Smooth muscle cell of the brain vasculature (primary cell): Measurements from ENCODE around the gene FAM13A.
"Not testable (repeated sequence)": the region's sequence is repeated elsewhere in the genome, so short reads cannot be mapped to it uniquely, and the experiment has no call there.

Experiments used
- DNase-seq: peaks from one replicate; pipeline ENCODE4 v3.0.0-alpha.2; 2012; ENCODE audit warnings: low read depth, low spot score

Gene FAM13A

DNA sequence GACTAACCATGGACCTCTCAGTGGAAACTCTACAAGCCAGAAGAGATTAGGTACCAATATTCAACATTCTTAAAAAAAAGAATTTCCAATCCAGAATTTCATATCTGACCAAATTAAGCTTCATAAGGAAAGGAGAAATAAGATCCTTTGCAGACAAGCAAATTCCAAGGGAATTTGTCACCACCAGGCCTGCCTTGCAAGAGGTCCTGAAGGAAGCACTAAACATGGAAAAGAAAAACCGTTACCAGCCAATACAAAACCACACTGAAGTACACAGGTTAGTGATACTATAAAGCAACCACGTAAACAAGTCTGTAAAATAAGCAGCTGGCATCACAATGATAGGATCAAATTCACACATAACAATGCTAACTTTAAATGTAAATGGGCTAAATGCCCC, 156.6 kb downstream of the FAM13A start:
- no peak for DNase-seq

DNA sequence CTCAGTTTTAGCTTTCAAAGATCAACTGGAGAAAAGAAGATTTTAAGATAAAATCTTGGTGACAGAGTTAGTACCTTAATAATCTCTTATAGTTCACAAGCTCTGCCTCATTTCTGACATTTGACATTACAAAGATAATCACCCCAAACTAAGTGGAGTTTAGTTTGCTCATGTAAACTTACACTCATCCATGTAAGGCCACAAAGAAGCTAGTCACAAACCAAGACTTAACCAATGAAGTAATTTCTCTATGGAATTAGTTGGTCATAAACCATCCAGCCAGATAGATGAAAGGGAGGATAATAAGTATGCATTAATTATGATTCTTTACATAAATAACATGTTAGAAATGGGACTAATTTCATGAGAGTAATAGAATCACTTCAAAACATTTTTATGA, 159.2 kb downstream of the FAM13A start:
- no peak for DNase-seq

DNA sequence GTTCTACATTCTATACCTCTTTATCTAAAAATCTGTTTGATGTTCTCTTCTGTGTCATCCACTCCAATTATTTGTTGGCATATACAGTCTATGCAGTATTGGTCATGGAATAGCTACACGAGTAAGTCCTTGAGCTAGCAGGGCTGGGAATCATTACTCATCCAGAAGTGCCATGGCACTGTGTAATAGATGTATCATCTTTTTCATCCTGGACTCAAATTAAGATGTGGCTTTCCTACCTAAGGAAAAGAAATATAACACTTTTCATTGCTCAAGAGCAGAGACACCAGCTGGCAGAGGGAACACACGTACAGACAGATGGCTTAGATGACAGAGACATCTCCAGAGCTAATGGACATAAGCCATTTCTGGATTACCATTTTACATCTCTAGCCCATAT, 159.8 kb downstream of the FAM13A start:
- no peak for DNase-seq

DNA sequence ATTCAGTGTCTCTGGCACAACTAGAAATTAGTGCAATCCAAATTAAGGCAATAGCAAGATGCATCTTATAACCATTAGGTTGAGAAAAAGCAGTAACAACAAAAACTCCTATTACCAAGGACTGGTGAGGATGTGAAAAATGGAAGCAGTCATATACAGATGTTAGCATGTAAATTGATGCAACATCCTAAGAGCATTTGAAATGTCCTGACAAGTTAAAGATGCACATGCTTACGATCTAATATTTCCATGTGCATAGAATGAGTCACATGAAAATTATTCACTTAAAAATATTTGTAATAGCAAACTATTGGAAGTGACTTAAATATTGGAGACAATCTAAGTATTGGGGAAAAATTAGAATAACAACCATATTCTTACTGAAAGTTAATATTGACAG, 163.0 kb downstream of the FAM13A start:
- DNase-seq: no peak

DNA sequence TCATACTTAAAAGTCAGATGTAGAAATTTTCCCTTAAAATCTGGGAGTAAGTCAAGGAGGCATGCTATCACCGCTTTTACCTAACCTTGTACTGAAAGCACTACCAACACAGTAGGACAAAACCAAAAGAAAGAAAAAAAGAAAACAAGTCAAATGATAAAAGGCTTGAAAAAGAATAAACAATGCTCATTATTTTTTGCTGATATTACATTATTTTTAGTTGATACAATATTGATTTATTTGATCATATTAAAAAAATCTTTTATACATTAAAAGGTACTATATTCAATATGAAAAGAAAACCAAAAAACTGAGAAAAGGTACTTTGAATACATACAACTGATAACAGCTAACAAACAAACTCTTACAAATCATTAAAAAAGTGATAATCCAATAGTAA, 164.3 kb downstream of the FAM13A start:
- no peak for DNase-seq

DNA sequence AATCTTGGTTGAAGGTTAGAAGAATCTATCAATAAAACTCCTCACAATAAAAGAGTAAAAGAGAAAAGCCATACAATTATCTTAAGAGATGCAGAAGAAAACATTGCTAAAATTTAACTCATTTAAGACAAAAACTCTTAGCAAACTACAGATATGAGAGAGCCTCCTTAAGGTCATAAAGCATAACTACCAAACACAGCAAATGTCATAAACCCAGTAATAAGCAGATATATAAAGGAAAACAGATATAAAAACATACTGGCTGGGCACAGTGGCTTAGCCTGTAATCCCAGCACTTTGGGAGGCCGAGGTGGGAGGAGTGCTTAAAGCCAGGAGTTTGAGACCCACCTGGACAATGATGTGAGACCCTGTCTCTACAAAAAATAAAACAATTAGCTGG, 165.3 kb downstream of the FAM13A start:
- no peak for DNase-seq

DNA sequence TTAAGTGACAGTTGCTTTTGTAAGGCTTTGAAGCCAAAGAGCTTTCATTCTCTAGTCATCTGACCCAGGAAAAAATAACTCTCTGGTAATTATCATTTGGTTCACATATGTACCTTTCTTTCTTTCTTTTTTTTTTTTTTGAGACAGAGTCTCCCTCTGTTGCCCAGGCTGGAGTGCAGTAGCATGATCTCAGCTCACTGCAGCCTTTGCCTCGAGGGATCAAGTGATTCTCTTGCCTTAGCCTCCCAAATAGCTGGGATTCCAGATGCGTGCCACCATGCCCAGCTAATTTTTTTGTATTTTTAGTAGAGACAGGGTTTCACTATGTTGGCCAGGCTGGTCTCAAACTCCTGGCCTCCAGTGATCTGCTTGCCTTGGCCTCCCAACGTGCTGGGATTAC, 169.6 kb downstream of the FAM13A start:
- DNase-seq: not testable (repeated sequence)

DNA sequence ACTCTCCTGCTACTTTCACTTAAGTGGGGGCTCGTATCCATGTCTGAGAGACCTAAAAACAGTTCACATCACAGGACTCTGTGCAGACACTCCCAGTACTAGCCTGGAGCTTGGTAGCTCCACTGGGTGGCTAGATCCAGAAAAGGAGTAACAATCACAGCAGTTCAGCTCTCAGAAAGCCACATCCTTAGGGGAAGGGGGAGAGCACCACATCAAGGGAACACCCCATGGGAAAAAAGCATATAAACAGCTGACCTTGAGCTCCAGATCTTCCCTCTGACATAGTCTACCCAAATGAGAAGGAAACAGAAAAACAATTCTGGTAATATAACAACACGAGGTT, 175.8 kb downstream of the FAM13A start:
- DNase-seq: no peak

DNA sequence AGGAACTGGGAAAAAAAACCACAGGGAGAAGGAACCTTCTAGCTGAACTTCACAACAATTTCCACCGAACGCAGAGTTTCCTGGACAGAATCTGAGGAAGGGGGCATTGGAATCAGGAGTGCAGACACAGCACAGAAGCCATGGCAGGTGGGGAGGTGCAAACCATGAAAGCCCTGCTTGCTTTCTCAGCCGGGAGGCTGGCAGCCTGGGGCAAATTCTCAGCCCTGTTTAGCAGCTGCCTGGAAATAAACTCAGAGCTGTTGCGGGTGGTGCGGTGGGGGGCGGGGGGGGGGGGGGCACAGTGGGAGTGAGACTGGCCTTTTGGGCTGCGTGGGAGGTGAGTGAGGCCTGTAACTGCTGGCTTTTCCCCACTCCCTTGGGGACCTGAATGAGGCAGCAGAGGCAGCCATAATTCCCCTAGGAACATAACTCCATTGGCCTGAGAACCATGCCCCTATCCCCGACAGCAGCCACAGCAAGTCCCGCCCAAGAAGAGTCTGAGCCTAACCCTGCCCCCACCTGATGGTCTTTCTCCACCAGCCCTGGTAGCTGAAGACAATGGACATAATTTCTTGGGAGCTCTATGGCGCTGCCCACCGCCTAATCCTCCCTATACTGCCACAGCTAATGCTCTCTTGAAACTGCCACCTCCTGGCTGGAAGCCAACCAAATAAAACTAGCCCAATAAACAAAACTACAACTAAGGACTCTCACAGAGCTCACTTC, 176.3 kb downstream of the FAM13A start:
- DNase-seq: no peak

DNA sequence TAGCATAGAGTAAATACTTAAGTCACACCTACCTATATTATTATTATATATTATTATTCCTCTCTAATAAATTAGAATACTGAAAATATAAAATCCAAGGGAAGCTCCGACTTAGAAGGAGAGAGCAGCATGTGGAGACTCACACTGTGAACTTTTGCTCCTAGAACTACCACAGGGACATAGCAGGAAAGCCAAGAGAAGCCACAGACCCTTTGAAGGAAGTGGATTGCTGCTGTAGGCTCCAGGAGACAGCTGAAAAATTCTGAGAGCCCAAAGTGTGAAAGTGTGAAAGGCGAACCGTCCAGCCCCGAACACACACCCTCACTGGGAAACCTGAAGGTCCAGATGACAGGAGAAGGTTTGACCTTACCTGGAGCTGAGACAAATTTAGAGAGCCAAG, 177.0 kb downstream of the FAM13A start:
- no peak for DNase-seq

DNA sequence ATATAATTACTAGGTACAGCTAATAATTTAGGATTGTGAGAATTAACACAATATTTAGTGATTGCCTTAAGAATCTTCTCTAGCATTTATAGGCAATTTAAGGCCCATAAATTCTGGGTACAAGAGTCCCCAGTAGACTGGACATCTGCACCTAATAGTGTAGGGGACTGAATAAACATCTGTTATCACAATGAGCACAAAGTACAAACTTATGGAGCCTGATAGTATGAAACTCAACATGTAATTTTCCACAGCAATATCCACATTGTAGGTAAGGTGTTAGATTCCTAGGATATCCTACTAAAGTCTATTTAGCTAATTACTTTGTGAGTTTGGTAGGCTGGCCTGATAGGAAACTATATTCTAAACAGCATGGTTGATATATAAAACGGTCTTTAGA, 178.3 kb downstream of the FAM13A start:
- no peak for DNase-seq

DNA sequence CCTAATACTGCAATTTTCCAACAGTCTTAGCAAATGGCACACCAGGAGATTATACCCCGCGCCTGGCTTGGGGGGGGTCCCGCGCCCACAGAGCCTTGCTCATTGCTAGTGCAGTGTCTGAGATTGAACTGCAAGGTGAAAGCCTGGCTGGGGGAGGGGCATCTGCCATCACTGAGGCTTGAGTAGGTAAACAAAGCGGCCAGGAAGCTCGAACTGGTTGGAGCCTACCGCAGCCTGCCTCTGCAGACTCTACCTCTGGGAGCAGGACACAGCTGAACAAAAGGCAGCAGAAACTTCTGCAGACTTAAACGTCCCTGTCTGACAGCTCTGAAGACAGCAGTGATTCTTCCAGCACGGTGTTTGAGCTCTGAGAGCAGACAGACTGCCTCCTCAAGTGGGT, 186.6 kb downstream of the FAM13A start:
- DNase-seq: no peak

DNA sequence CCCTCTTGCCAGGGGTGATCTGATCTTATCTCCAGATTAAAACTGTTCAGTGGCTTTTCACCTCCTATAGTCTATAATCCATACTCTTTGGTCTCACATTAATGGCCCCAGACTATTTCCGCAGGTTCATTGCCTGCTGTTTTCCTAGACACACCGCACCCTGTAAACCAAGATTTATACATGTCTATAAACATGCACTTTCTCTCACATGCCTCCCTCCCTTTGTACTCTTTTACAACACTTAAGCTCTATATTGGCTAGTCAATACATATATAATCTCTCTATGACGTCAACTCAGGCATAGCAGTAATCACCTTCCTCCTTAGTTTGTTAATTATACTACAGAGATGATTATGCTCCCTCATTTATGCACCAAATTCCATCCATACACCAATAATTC, 188.5 kb downstream of the FAM13A start:
- no peak for DNase-seq

DNA sequence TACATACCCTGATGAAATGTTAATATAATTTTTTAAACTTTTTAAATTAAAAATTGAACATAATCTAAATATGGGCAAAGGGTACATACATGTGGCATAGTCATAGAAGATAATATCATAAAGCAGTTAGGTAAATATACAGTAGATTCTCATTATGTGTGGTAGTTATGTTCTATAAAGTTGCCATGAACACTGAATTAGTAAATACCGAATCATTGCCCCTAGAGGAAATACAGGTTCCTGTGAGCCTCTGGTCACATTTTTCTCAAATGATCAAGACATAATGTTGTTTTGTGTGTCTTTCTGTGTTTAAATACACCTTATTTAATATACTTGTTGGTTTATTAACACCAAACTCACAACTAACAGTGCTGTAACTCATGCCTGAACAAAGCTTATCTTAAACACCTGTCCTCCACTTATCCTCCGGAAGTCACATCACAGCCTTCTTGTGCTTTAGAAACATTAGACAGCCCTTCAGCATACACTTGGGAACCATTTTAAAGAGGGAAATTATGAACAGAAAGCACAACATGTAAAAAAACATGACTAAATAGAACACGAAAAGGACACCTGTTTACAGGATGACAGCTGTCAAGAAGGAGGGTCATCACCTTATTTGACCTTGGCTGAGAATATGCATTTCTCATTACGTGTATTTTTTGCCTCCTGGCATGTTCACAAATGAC, 190.0 kb downstream of the FAM13A start:
- DNase-seq: no peak

DNA sequence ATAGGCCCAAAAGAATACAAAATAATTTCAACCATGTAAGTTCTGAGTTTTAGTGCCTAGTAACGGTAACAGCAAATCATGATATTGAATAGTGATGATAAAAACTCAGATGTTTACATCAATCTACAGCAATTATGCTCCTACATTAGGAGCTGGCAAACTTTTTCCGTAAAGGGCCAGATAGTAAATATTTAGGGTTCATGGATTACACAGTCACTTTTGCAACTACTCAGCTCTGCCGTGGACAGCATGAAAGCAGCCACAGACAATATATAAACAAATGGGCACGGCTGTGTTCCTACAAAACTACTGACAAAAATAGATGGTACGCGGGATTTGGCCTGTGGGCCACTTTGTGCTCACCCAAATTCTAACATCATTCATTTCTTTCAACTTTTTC, 191.5 kb downstream of the FAM13A start:
- no peak for DNase-seq

DNA sequence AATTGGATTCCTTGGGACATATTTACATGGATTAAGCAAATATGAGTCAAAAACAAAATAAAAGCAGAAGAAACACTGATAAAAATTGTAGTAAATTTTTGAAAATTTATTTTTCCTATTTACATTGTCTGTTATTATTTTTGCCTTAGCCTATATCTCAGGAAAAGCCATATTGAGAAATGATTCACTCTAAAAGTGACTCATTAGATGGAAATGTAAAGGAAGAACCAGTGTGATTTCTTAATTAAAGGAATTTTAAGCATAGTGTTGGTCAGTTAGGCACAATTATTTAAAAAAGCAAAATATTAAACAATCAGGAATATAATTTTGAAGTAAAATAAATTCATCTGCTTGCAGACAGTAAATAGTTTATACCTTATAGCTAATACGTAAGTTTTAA, 191.9 kb downstream of the FAM13A start:
- no peak for DNase-seq

DNA sequence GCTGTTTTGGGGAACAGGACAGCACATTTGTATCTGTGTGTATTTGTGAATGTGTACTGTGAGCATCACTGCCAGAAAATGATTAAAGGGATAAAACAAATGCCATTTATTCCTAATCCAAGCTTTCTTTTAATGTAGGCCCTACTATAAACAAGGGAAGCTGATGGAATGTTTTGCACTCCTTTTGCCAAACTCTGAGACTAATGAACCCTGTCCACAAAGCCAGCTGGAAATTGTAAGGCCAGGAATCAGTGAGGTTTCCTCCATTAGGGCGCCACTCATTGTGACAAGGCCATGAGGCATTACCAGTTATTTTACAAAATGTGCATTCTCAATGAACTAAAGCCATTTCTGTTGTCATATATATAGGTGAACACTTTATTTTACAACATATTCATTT, 196.4 kb downstream of the FAM13A start:
- no peak for DNase-seq

DNA sequence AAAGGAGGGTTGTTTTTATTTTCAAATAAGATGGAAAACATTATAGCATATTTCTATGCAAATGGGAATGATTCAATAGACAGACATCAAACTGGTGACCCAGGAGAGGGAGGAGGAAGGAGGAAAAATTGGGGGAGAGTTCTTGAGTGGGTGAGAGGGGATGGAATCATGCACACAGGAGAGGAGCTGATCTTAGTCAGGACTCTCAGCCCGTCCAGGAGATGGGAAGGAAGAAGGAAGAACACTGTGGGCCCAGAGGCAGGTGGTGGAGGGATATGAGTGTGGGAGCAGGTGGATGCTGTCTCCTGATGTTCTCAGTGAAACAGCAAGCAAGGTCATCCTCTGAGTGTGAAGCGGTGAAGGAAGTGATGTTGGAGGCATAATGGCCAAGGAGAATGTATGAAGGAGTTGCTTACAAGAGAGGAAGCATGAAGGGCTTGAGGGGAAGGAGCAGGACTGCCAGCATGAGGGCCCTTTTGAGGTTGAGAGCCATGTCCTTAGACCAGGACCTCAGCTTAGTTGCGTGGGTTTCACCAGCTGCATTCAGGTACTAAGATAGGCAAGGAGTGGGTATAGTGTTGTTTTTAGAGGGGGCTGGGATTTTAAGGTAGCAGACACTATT, 197.7 kb downstream of the FAM13A start:
- DNase-seq: no peak

DNA sequence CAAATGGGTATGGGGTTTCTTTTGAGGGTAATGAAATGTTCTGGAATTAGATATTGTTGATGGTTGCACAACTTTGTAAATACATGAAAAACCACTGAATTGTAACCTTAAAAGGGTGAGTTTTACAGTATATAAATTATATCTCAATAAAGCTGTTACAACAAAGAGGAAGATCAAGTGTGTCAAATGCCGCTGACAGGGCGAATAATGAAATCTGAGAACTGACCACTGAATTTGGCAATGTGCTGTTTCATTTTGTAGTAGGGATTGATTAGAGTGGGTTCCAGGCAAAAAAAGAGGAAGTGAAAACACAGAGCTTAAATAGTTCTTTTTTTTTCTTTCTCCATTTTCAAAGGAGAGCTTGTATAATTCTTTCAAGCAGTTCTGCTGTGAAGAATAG, 198.2 kb downstream of the FAM13A start:
- DNase-seq: no peak

DNA sequence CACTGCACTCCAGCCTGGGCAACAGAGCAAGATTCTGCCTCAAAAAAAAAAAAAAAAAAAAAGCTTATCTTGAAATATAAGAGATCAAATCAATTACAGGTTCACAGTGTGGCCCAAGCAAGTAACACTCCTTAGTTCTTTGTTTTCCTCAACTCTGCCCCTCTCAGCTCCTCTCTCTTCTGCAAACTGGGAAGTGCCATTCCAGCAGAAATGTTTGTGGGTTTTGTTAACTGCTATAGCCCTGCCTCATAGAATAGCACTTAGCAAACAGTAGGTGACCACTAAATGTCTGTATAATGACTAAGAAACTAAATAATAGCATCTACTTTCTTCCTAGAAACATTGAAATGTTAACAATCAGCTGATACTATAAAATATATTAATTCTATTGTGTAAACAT, 199.4 kb downstream of the FAM13A start:
- no peak for DNase-seq

DNA sequence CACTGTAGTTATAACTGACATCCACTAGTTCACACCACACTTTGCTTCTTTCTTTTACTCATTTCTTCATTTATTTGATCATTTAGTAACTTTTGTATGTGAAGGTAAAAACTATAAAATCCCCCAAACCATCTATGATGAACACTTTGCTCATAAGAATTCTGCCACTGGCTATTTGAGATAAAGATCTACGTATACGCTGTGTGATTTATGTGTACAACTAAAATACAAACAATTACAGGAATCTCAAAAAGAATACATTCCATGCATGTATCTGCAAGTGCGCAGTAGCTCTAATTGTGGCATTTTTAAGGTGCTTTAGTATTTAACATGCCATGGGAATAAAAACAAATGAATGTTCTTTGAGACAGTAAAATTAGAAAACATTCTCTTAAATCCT, 202.5 kb downstream of the FAM13A start:
- DNase-seq: no peak

DNA sequence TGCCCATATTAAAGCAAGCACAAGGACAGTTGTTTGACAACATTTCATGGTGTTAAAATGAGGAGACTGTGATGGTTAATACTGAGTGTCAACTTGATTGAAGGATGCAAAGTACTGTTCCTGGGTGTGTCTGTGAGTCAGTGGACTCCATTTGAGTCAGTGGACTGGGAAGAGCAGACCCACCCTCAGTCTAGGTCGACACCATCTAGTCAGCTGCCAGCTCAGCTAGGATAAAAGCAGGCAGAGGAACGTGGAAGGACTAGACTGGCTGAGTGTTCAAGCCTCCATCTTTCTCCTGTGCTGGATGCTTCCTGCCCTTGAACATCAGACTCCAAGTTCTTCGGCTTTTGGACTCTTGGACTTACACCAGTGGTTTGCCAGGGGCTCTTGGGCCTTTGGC, 203.4 kb downstream of the FAM13A start:
- not testable (repeated sequence) for DNase-seq

DNA sequence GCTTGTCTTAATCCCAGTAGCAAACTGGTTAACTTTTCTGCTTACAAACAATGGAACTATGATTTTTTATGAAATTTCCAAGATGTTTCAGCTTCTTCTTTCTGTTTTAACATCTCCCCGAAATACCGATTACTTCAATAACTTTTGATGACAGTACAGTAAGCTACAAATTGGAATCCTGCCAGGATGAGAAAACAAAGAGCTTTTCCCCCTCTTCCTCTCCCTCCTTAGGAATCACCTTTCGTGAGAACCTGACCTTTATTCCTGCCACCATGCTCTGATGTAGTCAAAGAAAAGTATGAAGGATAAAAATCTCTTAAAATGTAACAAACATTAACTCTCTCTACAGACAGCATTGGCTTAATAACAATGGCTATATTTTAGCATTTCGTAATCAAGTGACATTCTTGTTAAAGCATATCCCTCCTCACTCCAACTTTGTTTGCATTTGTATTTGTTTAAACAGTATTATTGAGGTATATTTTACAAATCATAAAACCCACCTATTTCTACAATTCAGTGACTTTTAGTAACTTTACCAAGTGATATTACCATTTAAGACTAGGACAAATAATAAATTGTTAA, 210.7 kb downstream of the FAM13A start:
- no peak for DNase-seq
